Endothelial cell (in vitro differentiated cells): ENCODE results near the gene MRGPRX3. TPM values are rescaled to one million over a fixed set of nuclear protein-coding genes. Genes with fewer than 3 reads are reported as not detected.

ENCODE experiments used
- DNase-seq: peaks from one replicate; pipeline ENCODE4 v3.0.0; 2021; ENCODE audit warnings: low spot score
- H3K27ac Mint-ChIP-seq: one replicate; pipeline ENCODE4 v1.8.0; 2021; ENCODE audit warnings: mixed read lengths, inconsistent platforms; ENCODE audit not compliant: unreplicated experiment
- H3K27me3 Mint-ChIP-seq: one replicate; pipeline ENCODE4 v1.8.0; 2021; ENCODE audit warnings: mild to moderate bottlenecking, moderate library complexity, mixed read lengths, inconsistent platforms; ENCODE audit not compliant: unreplicated experiment
- H3K36me3 Mint-ChIP-seq: one replicate; pipeline ENCODE4 v1.8.0; 2021; ENCODE audit warnings: mild to moderate bottlenecking, low read depth, mixed read lengths, inconsistent platforms; ENCODE audit not compliant: unreplicated experiment
- H3K4me1 Mint-ChIP-seq: one replicate; pipeline ENCODE4 v1.8.0; 2021; ENCODE audit warnings: mild to moderate bottlenecking, mixed read lengths, inconsistent platforms; ENCODE audit not compliant: unreplicated experiment
- H3K4me3 Mint-ChIP-seq: one replicate; pipeline ENCODE4 v1.8.0; 2021; ENCODE audit warnings: mild to moderate bottlenecking, mixed read lengths, inconsistent platforms; ENCODE audit not compliant: unreplicated experiment
- H3K9me3 Mint-ChIP-seq: one replicate; pipeline ENCODE4 v1.8.0; 2021; ENCODE audit warnings: mixed read lengths, inconsistent platforms; ENCODE audit not compliant: unreplicated experiment
- CTCF ChIP-seq: fragments of 200-600 bp; sonication (generic); IDR thresholded peaks from one replicate; pipeline ENCODE4 v1.5.0; 2021; ENCODE audit warnings: antibody characterized with exemption; ENCODE audit not compliant: unreplicated experiment
- total RNA-seq: library from RNA; stranded (reverse); fragmentation: NEBNext Ultra II Directional; extraction: Animal tissue kit (Norgen Biotek cat#: 25700); gene quantifications from one replicate; pipeline ENCODE4 v1.2.1, GENCODE V29; 2021; ENCODE audit not compliant: unreplicated experiment

Gene MRGPRX3
- total RNA-seq, 1 donor from 2014 or later: 0.21 TPM

- no peak for DNase-seq
- Mint-ChIP-seq H3K4me3 (no peak overlapping the region), H3K4me1 (no peaks in the 10 kb centered on the region), H3K36me3 (no peaks in the 10 kb centered on the region), H3K9me3 (no peaks in the 10 kb centered on the region), H3K27ac (no peak overlapping the region), H3K27me3 (peaks cover 2% of the 10 kb centered on the region)
- no peak for TF ChIP-seq CTCF
Observed at GRCh38 chr11:18151581-18151980, 19.2 kb downstream of the MRGPRX3 start.

- no peak for DNase-seq
- Mint-ChIP-seq H3K36me3 (no peaks in the 10 kb centered on the region), H3K27me3 (no peaks in the 10 kb centered on the region), H3K4me3 (no peak overlapping the region), H3K27ac (no peak overlapping the region), H3K9me3 (no peaks in the 10 kb centered on the region), H3K4me1 (peaks cover 3% of the 10 kb centered on the region)
- TF ChIP-seq CTCF: no peak
Observed at GRCh38 chr11:18168372-18168771, 36.0 kb downstream of the MRGPRX3 start.

GRCh38 chr11:18171377-18172000 is 39.1 kb downstream of the MRGPRX3 start:
- no peaks in the 10 kb centered on the region for H3K9me3 Mint-ChIP-seq
- H3K27me3 Mint-ChIP-seq: no peaks in the 10 kb centered on the region
- H3K27ac Mint-ChIP-seq: no peak overlapping the region
- no peak overlapping the region for H3K4me3 Mint-ChIP-seq
- peak; percentile 28 for TF ChIP-seq CTCF
- peak; percentile 33 for DNase-seq
- no peaks in the 10 kb centered on the region for H3K36me3 Mint-ChIP-seq
- H3K4me1 Mint-ChIP-seq: peaks cover 3% of the 10 kb centered on the region

GRCh38 chr11:18172666-18173065 is 40.3 kb downstream of the MRGPRX3 start, which contains the start of gene MRGPRX4:
Gene MRGPRX4 (plus strand): TSS chr11:18172837. CDS start chr11:18173257, 420 bp downstream.
- Mint-ChIP-seq H3K4me1 (peaks cover 3% of the 10 kb centered on the region), H3K36me3 (no peaks in the 10 kb centered on the region), H3K27ac (no peak within 1 kb of the TSS), H3K9me3 (no peaks in the 10 kb centered on the region), H3K4me3 (no peak within 1 kb of the TSS), H3K27me3 (peaks cover 1% of the 10 kb centered on the region)
- no peak for DNase-seq
- TF ChIP-seq CTCF: no peak

GRCh38 chr11:18173225-18173866 is 41.0 kb downstream of the MRGPRX3 start:
- Mint-ChIP-seq H3K4me1 (peaks cover 3% of the 10 kb centered on the region), H3K27ac (no peak overlapping the region), H3K9me3 (no peaks in the 10 kb centered on the region), H3K27me3 (peaks cover 2% of the 10 kb centered on the region), H3K36me3 (no peaks in the 10 kb centered on the region), H3K4me3 (no peak overlapping the region)
- no peak for DNase-seq
- no peak for TF ChIP-seq CTCF
